Measurements from ENCODE around the gene CTTNBP2.

The CTTNBP2 gene

GRCh38 chr7:117858712-117859111, 14.5 kb downstream of the CTTNBP2 start:
- no peaks in the 10 kb centered on the region for H3K27me3 ChIP-seq
- no peak for TF ChIP-seq CTCF (IDR thresholded peaks at IDR 0.05)
- H3K4me1 ChIP-seq (ENCODE audit: control insufficient read depth in 1 of 2, insufficient read depth in 1 of 2, low read depth in 1 of 2, low read length in 1 of 2), result no peaks in the 10 kb centered on the region
- no peak overlapping the region for H3K27ac ChIP-seq
- no peaks in the 10 kb centered on the region for H3K36me3 ChIP-seq
- no peak overlapping the region for H3K4me3 ChIP-seq (ENCODE audit: low read depth in 1 of 2, low read length in 1 of 2)
- H3K9me3 ChIP-seq, result no peaks in the 10 kb centered on the region

- TF ChIP-seq CTCF (IDR thresholded peaks at IDR 0.05), result no peak
- H3K27ac ChIP-seq, result no peak overlapping the region
- H3K36me3 ChIP-seq, result no peaks in the 10 kb centered on the region
- no peaks in the 10 kb centered on the region for H3K27me3 ChIP-seq
- no peaks in the 10 kb centered on the region for H3K9me3 ChIP-seq
- no peak overlapping the region for H3K4me3 ChIP-seq (ENCODE audit: low read depth in 1 of 2, low read length in 1 of 2)
- H3K4me1 ChIP-seq (ENCODE audit: control insufficient read depth in 1 of 2, insufficient read depth in 1 of 2, low read depth in 1 of 2, low read length in 1 of 2), result no peaks in the 10 kb centered on the region
Observed at GRCh38 chr7:117857718-117858117, 15.5 kb downstream of the CTTNBP2 start.

GRCh38 chr7:117856196-117856595, 17.0 kb downstream of the CTTNBP2 start:
- Histone ChIP-seq H3K9me3 (no peaks in the 10 kb centered on the region), H3K4me3 (ENCODE audit: low read depth in 1 of 2, low read length in 1 of 2) (no peak overlapping the region), H3K4me1 (ENCODE audit: control insufficient read depth in 1 of 2, insufficient read depth in 1 of 2, low read depth in 1 of 2, low read length in 1 of 2) (no peaks in the 10 kb centered on the region), H3K27me3 (no peaks in the 10 kb centered on the region), H3K27ac (no peak overlapping the region), H3K36me3 (no peaks in the 10 kb centered on the region)
- no peak for TF ChIP-seq CTCF (IDR thresholded peaks at IDR 0.05)

GRCh38 chr7:117854186-117854585, 19.1 kb downstream of the CTTNBP2 start:
- TF ChIP-seq CTCF (IDR thresholded peaks at IDR 0.05), result no peak
- H3K9me3 ChIP-seq, result no peaks in the 10 kb centered on the region
- H3K4me1 ChIP-seq (ENCODE audit: control insufficient read depth in 1 of 2, insufficient read depth in 1 of 2, low read depth in 1 of 2, low read length in 1 of 2), result no peaks in the 10 kb centered on the region
- H3K36me3 ChIP-seq, result no peaks in the 10 kb centered on the region
- no peaks in the 10 kb centered on the region for H3K27me3 ChIP-seq
- H3K27ac ChIP-seq, result no peak overlapping the region
- no peak overlapping the region for H3K4me3 ChIP-seq (ENCODE audit: low read depth in 1 of 2, low read length in 1 of 2)

- Histone ChIP-seq H3K9me3 (no peaks in the 10 kb centered on the region), H3K36me3 (no peaks in the 10 kb centered on the region), H3K27me3 (no peaks in the 10 kb centered on the region), H3K27ac (no peak overlapping the region), H3K4me1 (ENCODE audit: control insufficient read depth in 1 of 2, insufficient read depth in 1 of 2, low read depth in 1 of 2, low read length in 1 of 2) (no peaks in the 10 kb centered on the region), H3K4me3 (ENCODE audit: low read depth in 1 of 2, low read length in 1 of 2) (no peak overlapping the region)
- TF ChIP-seq CTCF (IDR thresholded peaks at IDR 0.05), result no peak
Observed at GRCh38 chr7:117848941-117849340, 24.3 kb downstream of the CTTNBP2 start.

- no peak overlapping the region for H3K4me3 ChIP-seq (ENCODE audit: low read depth in 1 of 2, low read length in 1 of 2)
- no peak overlapping the region for H3K27ac ChIP-seq
- no peaks in the 10 kb centered on the region for H3K36me3 ChIP-seq
- no peaks in the 10 kb centered on the region for H3K27me3 ChIP-seq
- no peaks in the 10 kb centered on the region for H3K9me3 ChIP-seq
- no peak for TF ChIP-seq CTCF (IDR thresholded peaks at IDR 0.05)
- no peaks in the 10 kb centered on the region for H3K4me1 ChIP-seq (ENCODE audit: control insufficient read depth in 1 of 2, insufficient read depth in 1 of 2, low read depth in 1 of 2, low read length in 1 of 2)
Observed at GRCh38 chr7:117844678-117845077, 28.6 kb downstream of the CTTNBP2 start.
